ENCODE data around the gene MAPRE3. TPM values are rescaled to one million over a fixed set of nuclear protein-coding genes. Genes with fewer than 3 reads are reported as not detected.
"Not testable (repeated sequence)": the region's sequence is repeated elsewhere in the genome, so short reads cannot be mapped to it uniquely, and the experiment has no call there.

MAPRE3 gene
- 10 to 100 TPM in 3 of 4 donors, 1 to 10 TPM in 1; 9.3 to 23.0 (median 13.4) TPM for total RNA-seq

DNA sequence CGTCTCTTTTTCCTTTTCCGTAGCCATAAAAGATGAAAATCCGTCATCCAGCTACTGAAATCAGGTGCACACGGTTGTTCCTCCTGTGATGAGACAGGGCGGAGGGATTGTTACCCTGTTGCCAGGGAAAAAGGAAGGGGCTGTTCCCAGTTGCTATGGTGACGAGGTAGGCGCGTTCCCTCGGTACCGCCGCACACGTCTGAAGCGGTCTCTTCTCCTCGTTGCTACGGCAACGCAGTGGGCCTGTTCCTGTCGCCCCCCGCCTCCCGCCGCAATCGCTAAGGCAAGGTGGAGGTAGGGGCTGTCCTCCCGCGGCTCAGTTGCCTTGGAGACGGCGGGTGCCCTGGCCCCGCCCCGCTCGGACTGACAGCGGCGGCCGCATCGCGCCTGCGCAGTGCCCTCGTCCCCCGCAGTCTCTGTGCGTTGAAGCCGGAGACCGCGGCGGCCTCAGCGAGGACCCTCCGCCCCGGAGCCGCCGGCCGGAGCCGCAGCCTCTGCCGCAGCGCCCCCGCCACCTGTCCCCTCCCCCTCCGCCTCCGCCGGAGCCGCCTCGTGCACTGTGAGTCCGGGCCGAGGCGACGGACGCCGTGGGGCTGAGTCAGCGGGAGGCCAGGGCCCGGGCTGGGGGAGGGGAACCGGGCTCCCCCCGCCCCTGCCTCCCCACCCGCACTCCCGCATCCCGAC is at the start of gene MAPRE3:
Gene MAPRE3, plus strand, starts transcription at position 394 of the 684 bp plus-strand sequence. CDS start 51,582 bp downstream, outside the sequence.
- Histone ChIP-seq H3K27me3 (no peaks in the 10 kb centered on the region), H3K4me3 (peak within 1 kb of the TSS; percentile 70 to 94 (median 90)), H3K4me1 (peaks cover 17 to 34% (median 29%) of the 10 kb centered on the region in 4 donors), H3K36me3 (no peaks in the 10 kb centered on the region), H3K9me3 (no peaks in the 10 kb centered on the region), H3K27ac (replicated peaks in 1 of 4) (peak within 1 kb of the TSS; percentile 81 to 92 (median 86))
- no peak for TF ChIP-seq POLR2A (IDR thresholded peaks at IDR 0.05; ENCODE audit: low read depth)
- no peak for TF ChIP-seq EP300 (IDR thresholded peaks at IDR 0.05)
- TF ChIP-seq POLR2AphosphoS5 (IDR thresholded peaks at IDR 0.05) = peak; percentile 62 to 63
- no peak for DNase-seq (ENCODE audit: extremely low spot score)
- intact Hi-C loops (cut with DNase I) = no loop called here
- WGBS = under 1% methylated on average over 19 of the region's 69 CpGs

DNA sequence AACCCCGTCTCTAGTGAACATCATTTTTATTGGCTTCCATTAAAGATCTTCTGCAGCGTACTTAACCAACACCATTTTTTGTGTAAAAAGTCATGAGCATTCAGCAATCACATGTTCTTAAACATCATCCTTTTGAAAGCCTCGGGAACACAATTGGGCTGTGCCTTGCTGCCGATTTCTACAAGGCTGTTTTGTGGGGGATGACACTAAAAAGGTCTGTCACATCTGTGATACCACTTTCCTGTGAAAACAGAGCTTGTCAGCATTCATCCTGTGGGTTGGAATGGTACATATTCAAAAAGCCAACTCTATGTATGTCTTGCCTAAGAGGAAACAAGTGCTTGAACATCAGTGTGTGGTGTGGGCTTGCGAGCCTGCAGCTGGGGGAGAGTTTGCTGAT is 49.1 kb upstream of the MAPRE3 start:
- no peaks in the 10 kb centered on the region for H3K36me3 ChIP-seq
- no peak overlapping the region for H3K4me3 ChIP-seq
- peaks cover 0 to 4% (median 0%) of the 10 kb centered on the region in 4 donors for H3K27me3 ChIP-seq
- no peak for TF ChIP-seq POLR2A (IDR thresholded peaks at IDR 0.05; ENCODE audit: low read depth)
- TF ChIP-seq CTCF (IDR thresholded peaks at IDR 0.05) = no peak
- TF ChIP-seq EP300 (IDR thresholded peaks at IDR 0.05) = no peak
- no peak for TF ChIP-seq POLR2AphosphoS5 (IDR thresholded peaks at IDR 0.05)
- no peaks in the 10 kb centered on the region for H3K4me1 ChIP-seq
- no peaks in the 10 kb centered on the region for H3K9me3 ChIP-seq
- DNase-seq (ENCODE audit: extremely low spot score) = no peak
- intact Hi-C loops (cut with DNase I) = no loop called here
- no peak overlapping the region for H3K27ac ChIP-seq (replicated peaks in 1 of 4)
- 94% methylated on average over 5 of the region's 5 CpGs for whole genome bisulfite sequencing

GRCh38 chr2:26922405-26923188 is 47.8 kb upstream of the MAPRE3 start:
- Histone ChIP-seq H3K36me3 (no peaks in the 10 kb centered on the region), H3K27me3 (no peaks in the 10 kb centered on the region), H3K4me3 (no peak overlapping the region), H3K27ac (replicated peaks in 1 of 4) (no peak overlapping the region), H3K4me1 (no peaks in the 10 kb centered on the region), H3K9me3 (no peaks in the 10 kb centered on the region)
- 11% methylated on average over 8 of the region's 8 CpGs for WGBS
- intact Hi-C loops (cut with DNase I) = no loop called here
- no peak for TF ChIP-seq POLR2A (IDR thresholded peaks at IDR 0.05; ENCODE audit: low read depth)
- TF ChIP-seq EP300 (IDR thresholded peaks at IDR 0.05) = no peak
- peak; percentile 32 to 54 (median 37) for TF ChIP-seq CTCF (IDR thresholded peaks at IDR 0.05)
- TF ChIP-seq POLR2AphosphoS5 (IDR thresholded peaks at IDR 0.05) = no peak
- DNase-seq (ENCODE audit: extremely low spot score) = no peak

DNA sequence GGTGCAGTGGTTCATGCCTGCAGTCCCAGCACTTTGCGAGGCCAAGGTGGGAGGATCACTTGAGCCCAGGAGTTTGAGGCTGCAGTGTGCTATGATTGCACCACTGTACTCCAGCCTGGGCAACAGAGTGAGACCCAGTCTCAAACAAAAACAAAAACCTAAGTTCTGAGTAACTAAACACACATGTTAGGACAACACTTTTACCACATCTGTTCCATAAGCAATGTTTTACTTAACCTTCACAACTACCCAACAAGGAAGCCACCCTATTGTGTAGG is 47.3 kb upstream of the MAPRE3 start:
- WGBS = 93% methylated on average over 1 of the region's 1 CpG
- H3K9me3 ChIP-seq; H3K27me3 ChIP-seq; H3K4me1 ChIP-seq; intact Hi-C loops (cut with DNase I); DNase-seq (ENCODE audit: extremely low spot score); H3K36me3 ChIP-seq; H3K27ac ChIP-seq (replicated peaks in 1 of 4); H3K4me3 ChIP-seq: not testable (repeated sequence)

GRCh38 chr2:26924731-26925099 is 45.7 kb upstream of the MAPRE3 start:
- Histone ChIP-seq H3K4me1 (no peaks in the 10 kb centered on the region), H3K36me3 (no peaks in the 10 kb centered on the region), H3K27me3 (peaks cover 0 to 10% (median 0%) of the 10 kb centered on the region in 4 donors), H3K4me3 (no peak overlapping the region), H3K9me3 (no peaks in the 10 kb centered on the region), H3K27ac (replicated peaks in 1 of 4) (no peak overlapping the region)
- no peak for TF ChIP-seq EP300 (IDR thresholded peaks at IDR 0.05)
- no peak for TF ChIP-seq POLR2A (IDR thresholded peaks at IDR 0.05; ENCODE audit: low read depth)
- no peak for TF ChIP-seq CTCF (IDR thresholded peaks at IDR 0.05)
- no peak for TF ChIP-seq POLR2AphosphoS5 (IDR thresholded peaks at IDR 0.05)
- no peak for DNase-seq (ENCODE audit: extremely low spot score)
- intact Hi-C loops (cut with DNase I) = no loop called here
- no CpG with 5 or more reads among the region's 14 CpGs for WGBS
